ENCODE measurements around the gene DSTN.

Gene DSTN

DNA sequence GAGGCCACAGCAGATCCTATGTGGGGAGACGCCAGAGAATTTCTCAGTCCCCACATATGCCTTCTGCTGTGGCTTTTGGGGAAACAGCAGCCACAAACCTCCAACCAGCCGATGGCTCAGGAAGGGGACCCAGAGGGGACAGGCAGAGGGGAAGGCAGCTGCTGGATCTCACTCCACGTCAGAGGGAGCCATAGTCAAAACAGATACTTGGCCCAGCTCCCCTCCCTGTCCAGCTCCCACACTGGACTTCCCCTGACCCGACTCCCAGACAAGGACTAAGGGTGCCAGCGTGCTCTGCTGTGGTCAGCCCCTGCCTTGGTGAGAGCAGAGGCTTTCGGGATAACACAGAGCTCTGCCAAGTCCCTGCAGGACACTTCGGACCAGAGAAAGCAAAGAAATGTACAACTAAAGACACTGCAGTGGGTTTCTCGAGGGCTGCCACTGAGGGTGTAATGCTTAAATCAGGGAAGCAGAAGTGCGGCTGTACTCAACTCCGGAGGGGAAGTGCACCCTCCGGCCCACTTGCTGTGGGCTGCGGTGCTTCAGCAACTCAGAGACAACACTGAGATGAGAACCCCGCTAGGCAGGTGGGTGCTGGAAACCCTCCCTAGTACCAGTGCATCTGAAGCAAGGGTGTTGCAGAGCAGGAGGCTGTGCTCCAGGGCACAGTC, 64.9 kb downstream of the DSTN start:
- Histone ChIP-seq H2AFZ (ENCODE audit: low read length) (no peak overlapping the region), H3K9ac (ENCODE audit: low read length) (no peak overlapping the region), H3K36me3 (ENCODE audit: insufficient read depth, low read length) (peaks cover 27% of the 10 kb centered on the region; the same call in 1 of the 2 replicates), H3K4me1 (ENCODE audit: insufficient read depth, low read length, severe bottlenecking) (no peaks in the 10 kb centered on the region), H3K27me3 (ENCODE audit: insufficient read depth, low read length) (no peaks in the 10 kb centered on the region), H3K27ac (ENCODE audit: low read depth, low read length, poor library complexity, severe bottlenecking) (no peak overlapping the region), H3K4me2 (ENCODE audit: low read length) (no peak overlapping the region), H4K20me1 (ENCODE audit: insufficient read depth, low read length) (no peaks in the 10 kb centered on the region), H3F3A (ENCODE audit: insufficient read depth, low read length) (no peaks in the 10 kb centered on the region), H3K79me2 (ENCODE audit: insufficient read depth, low read length) (no peaks in the 10 kb centered on the region), H3K9me2 (ENCODE audit: low read depth, low read length) (no peaks in the 10 kb centered on the region), H3K4me3 (ENCODE audit: low read depth, low read length, poor library complexity, severe bottlenecking) (no peak overlapping the region), H3K9me3 (ENCODE audit: low read length) (no peaks in the 10 kb centered on the region)
- TF ChIP-seq, protein P1, sequence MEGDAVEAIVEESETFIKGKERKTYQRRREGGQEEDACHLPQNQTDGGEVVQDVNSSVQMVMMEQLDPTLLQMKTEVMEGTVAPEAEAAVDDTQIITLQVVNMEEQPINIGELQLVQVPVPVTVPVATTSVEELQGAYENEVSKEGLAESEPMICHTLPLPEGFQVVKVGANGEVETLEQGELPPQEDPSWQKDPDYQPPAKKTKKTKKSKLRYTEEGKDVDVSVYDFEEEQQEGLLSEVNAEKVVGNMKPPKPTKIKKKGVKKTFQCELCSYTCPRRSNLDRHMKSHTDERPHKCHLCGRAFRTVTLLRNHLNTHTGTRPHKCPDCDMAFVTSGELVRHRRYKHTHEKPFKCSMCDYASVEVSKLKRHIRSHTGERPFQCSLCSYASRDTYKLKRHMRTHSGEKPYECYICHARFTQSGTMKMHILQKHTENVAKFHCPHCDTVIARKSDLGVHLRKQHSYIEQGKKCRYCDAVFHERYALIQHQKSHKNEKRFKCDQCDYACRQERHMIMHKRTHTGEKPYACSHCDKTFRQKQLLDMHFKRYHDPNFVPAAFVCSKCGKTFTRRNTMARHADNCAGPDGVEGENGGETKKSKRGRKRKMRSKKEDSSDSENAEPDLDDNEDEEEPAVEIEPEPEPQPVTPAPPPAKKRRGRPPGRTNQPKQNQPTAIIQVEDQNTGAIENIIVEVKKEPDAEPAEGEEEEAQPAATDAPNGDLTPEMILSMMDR (IDR thresholded peaks at IDR 0.05; ENCODE audit: low read length), result no peak
- no peak for TF ChIP-seq EZH2 (IDR thresholded peaks at IDR 0.05; ENCODE audit: borderline replicate concordance, low read length)

DNA sequence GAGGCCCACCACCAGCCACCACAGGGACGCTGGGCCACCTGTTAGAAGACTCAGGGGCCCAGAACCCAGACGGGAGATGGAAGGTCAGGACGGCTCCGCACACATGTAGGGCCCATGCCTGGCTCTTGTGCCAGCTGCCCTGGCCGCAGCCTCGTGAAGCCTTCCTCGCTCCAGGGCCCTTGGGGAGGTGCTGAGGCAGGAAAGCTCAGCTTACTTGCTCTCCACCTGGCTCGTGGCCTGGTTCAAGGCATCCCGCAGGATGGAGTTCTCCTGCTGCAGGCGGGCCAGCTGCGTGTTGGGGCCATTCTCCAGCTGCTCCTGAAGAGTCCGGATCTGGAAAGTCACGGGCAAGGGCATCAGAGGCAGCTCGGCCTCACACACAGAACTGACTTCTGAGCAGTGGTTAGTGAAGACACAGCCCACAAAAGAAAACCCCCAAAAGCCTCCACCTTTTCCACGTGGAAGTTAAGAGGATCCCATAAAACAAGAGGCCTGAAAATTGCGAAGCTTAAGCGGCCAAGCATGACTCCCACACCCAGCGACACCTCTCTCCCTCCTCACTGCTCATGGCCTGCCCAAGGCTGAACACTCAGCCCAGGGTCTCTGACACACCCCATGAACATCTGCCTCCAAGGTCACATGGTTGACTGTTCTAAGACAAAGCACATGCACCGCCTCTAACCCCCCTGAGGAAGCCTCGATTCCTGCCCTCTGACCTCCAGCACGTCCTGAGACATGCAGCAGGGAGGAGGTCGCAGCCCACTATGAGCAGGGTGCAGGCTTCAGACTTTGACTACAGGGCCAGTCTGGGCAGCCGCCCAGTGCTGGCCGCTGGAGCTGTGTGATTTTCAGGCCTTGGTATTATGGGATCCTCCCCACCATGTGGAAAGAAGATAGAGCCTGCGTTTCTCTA, 65.7 kb downstream of the DSTN start:
- H3F3A ChIP-seq (ENCODE audit: insufficient read depth, low read length), result no peaks in the 10 kb centered on the region
- no peak overlapping the region for H3K4me2 ChIP-seq (ENCODE audit: low read length)
- TF ChIP-seq, protein P1 (IDR thresholded peaks at IDR 0.05; ENCODE audit: low read length), result no peak
- TF ChIP-seq EZH2 (IDR thresholded peaks at IDR 0.05; ENCODE audit: borderline replicate concordance, low read length), result no peak
- H3K27me3 ChIP-seq (ENCODE audit: insufficient read depth, low read length), result no peaks in the 10 kb centered on the region
- H3K27ac ChIP-seq (ENCODE audit: low read depth, low read length, poor library complexity, severe bottlenecking), result no peak overlapping the region
- no peaks in the 10 kb centered on the region for H4K20me1 ChIP-seq (ENCODE audit: insufficient read depth, low read length)
- H3K9ac ChIP-seq (ENCODE audit: low read length), result no peak overlapping the region
- H2AFZ ChIP-seq (ENCODE audit: low read length), result no peak overlapping the region
- H3K79me2 ChIP-seq (ENCODE audit: insufficient read depth, low read length), result no peaks in the 10 kb centered on the region
- no peaks in the 10 kb centered on the region for H3K9me3 ChIP-seq (ENCODE audit: low read length)
- peaks cover 26% of the 10 kb centered on the region; the same call in 1 of the 2 replicates for H3K36me3 ChIP-seq (ENCODE audit: insufficient read depth, low read length)
- H3K9me2 ChIP-seq (ENCODE audit: low read depth, low read length), result no peaks in the 10 kb centered on the region
- no peak overlapping the region for H3K4me3 ChIP-seq (ENCODE audit: low read depth, low read length, poor library complexity, severe bottlenecking)
- H3K4me1 ChIP-seq (ENCODE audit: insufficient read depth, low read length, severe bottlenecking), result no peaks in the 10 kb centered on the region

DNA sequence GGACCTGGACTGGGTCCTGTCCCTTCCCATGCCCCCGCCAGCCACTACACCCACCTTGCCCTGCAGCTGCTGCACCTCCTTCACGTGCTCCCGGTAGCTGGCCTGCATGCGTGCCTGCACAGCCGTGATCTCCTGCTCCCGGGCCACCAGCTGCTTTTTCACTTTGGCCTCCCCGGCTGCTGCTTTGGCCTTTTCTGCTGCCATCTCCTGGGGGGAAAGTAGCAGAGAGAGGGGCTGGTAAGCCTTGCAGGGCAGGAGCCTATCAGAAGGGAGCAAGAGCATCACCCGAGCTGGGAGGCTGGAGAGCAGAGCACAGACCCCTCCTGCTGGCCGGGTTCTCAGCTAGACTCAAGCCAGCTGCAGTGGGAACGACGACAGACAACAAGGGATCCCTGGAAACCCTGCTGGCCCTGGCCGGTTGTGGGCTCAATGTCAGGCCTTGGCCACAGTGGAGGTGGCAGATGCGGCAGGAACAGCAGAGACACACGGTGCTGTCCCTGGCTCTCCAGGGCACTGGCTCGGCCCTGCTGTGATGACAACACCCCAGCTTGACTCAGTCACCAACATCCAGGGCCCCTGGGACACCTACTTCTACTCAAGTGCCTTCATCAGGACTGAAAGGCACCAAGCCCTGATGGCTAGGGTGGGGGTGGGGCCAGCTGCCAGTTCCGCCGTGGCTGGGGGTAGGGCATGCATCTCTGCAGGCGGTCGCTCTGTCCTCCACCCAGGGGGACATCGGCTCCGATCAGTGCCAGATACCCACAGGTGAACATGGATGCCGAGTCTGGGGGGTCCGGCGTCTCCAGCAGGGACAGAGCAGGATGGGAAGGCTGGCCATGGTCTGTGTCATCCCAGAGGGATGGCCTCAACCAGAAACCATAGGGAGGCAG, 66.9 kb downstream of the DSTN start:
- no peaks in the 10 kb centered on the region for H3F3A ChIP-seq (ENCODE audit: insufficient read depth, low read length)
- H3K27me3 ChIP-seq (ENCODE audit: insufficient read depth, low read length), result no peaks in the 10 kb centered on the region
- H3K27ac ChIP-seq (ENCODE audit: low read depth, low read length, poor library complexity, severe bottlenecking), result no peak overlapping the region
- no peak overlapping the region for H3K9ac ChIP-seq (ENCODE audit: low read length)
- no peak for TF ChIP-seq EZH2 (IDR thresholded peaks at IDR 0.05; ENCODE audit: borderline replicate concordance, low read length)
- TF ChIP-seq, protein P1 (IDR thresholded peaks at IDR 0.05; ENCODE audit: low read length), result no peak
- H3K9me3 ChIP-seq (ENCODE audit: low read length), result no peaks in the 10 kb centered on the region
- H2AFZ ChIP-seq (ENCODE audit: low read length), result no peak overlapping the region
- H3K36me3 ChIP-seq (ENCODE audit: insufficient read depth, low read length), result peaks cover 20% of the 10 kb centered on the region; the same call in 1 of the 2 replicates
- H4K20me1 ChIP-seq (ENCODE audit: insufficient read depth, low read length), result no peaks in the 10 kb centered on the region
- H3K9me2 ChIP-seq (ENCODE audit: low read depth, low read length), result no peaks in the 10 kb centered on the region
- H3K4me3 ChIP-seq (ENCODE audit: low read depth, low read length, poor library complexity, severe bottlenecking), result no peak overlapping the region
- H3K79me2 ChIP-seq (ENCODE audit: insufficient read depth, low read length), result no peaks in the 10 kb centered on the region
- H3K4me1 ChIP-seq (ENCODE audit: insufficient read depth, low read length, severe bottlenecking), result no peaks in the 10 kb centered on the region
- no peak overlapping the region for H3K4me2 ChIP-seq (ENCODE audit: low read length)
